Prostate gland (tissue), 2 donors: ENCODE data around the gene ALDH1A2.

Experiments used
- CTCF ChIP-seq, 4 experiments: fragments of 200-600 bp in 2 of 4; fragments of 450-650 bp in 2 of 4; sonication (generic) in 2 of 4; IDR thresholded peaks; 1 replicate in 3 of 4; 2 replicates in 1 of 4; pipeline ENCODE4 v1.5.1; 2016 to 2019; ENCODE audit warnings: antibody characterized with exemption in 4 of 4, mild to moderate bottlenecking in 2 of 4, moderate library complexity in 2 of 4
- POLR2A ChIP-seq: fragments of 450-650 bp; IDR thresholded peaks from one replicate; pipeline ENCODE4 v1.6.1; 2016; ENCODE audit warnings: antibody characterized with exemption, mild to moderate bottlenecking
- POLR2AphosphoS5 ChIP-seq: sonication (generic); formaldehyde crosslinking; IDR thresholded peaks from one replicate; pipeline ENCODE4 v1.6.1; 2017; ENCODE audit warnings: antibody characterized with exemption

GRCh38 chr15:57962887-57963286, 102.6 kb downstream of the ALDH1A2 start:
- no peak for TF ChIP-seq CTCF (IDR thresholded peaks at IDR 0.05)
- TF ChIP-seq POLR2AphosphoS5: no peak
- no peak for TF ChIP-seq POLR2A
